Mucosa of stomach (tissue), 1 donor: Measurements from ENCODE around the gene OTUD7B.
A peak's percentile ranks its signal among the peaks of the same experiment; 100 is the strongest.

Source experiments
- H3K27me3 ChIP-seq: one replicate; pipeline ENCODE4 v1.7.0; 2013; ENCODE audit warnings: mild to moderate bottlenecking, low read length; ENCODE audit not compliant: control insufficient read depth, insufficient read depth
- H3K36me3 ChIP-seq: one replicate; pipeline ENCODE4 v1.7.0; 2013; ENCODE audit warnings: low read length; ENCODE audit not compliant: control insufficient read depth, insufficient read depth
- H3K4me1 ChIP-seq: one replicate; pipeline ENCODE4 v1.7.0; 2013; ENCODE audit warnings: mild to moderate bottlenecking, low read length; ENCODE audit not compliant: control insufficient read depth, insufficient read depth
- H3K4me3 ChIP-seq: one replicate; pipeline ENCODE4 v1.7.0; 2013; ENCODE audit warnings: low read length
- H3K9ac ChIP-seq: one replicate; pipeline ENCODE4 v1.7.0; 2013; ENCODE audit warnings: mild to moderate bottlenecking, low read length, moderate library complexity
- H3K9me3 ChIP-seq: one replicate; pipeline ENCODE4 v1.7.0; 2013; ENCODE audit warnings: mild to moderate bottlenecking, low read length, moderate library complexity; ENCODE audit not compliant: control insufficient read depth
- donor health status: Pancreatic carcinoma.

OTUD7B gene

GRCh38 chr1:149927056-149927562 lies 83.4 kb downstream of the OTUD7B start:
- no peaks in the 10 kb centered on the region for H3K9me3 ChIP-seq
- peak overlapping the region; percentile 76 for H3K4me3 ChIP-seq
- peaks cover 6% of the 10 kb centered on the region for H3K36me3 ChIP-seq
- H3K27me3 ChIP-seq = no peaks in the 10 kb centered on the region
- H3K4me1 ChIP-seq = peaks cover 22% of the 10 kb centered on the region
- peak overlapping the region; percentile 86 for H3K9ac ChIP-seq

DNA sequence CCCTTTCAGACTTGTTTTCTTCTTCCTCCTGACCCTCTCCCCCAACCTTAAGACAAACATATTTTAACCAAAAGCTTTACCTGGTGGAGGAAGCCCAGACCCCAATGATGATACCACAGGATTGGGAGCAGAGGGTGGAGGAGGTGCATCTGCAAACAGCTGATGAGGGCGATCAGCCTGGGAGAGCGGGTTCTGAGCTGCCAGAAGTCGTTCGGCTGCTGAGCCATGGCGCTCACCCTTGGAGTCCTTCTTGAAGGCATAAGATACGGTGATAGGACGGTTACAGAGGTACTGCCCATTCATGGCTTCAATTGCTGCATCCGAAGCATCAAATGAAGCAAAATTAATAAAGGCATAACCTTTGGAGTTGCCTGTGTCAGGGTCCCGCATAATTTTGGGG lies 84.2 kb downstream of the OTUD7B start:
- no peaks in the 10 kb centered on the region for H3K9me3 ChIP-seq
- peaks cover 6% of the 10 kb centered on the region for H3K36me3 ChIP-seq
- H3K4me3 ChIP-seq = peak overlapping the region; percentile 76
- no peak overlapping the region for H3K9ac ChIP-seq
- H3K27me3 ChIP-seq = no peaks in the 10 kb centered on the region
- H3K4me1 ChIP-seq = peaks cover 22% of the 10 kb centered on the region

DNA sequence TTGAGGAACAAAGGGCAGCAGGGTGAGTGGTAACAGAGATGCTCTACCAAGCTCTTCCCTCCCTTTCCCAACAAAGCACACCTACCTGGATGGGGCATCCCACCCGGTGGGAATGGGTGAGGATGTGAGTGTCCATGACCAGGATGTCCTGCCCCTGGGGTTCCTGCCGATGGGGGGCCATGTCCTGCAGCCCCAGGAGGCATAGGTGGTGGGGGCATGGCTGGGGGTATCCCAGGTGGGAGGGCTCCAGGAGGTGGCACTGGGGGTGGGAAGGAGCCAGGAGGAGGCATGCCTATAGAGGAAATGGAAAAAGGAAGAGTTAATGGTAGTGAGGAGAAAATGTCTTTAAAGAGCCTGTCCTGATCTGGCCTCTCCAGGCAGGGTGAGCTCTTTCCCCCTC lies 84.8 kb downstream of the OTUD7B start:
- Histone ChIP-seq H3K27me3 (no peaks in the 10 kb centered on the region), H3K9ac (no peak overlapping the region), H3K36me3 (peaks cover 6% of the 10 kb centered on the region), H3K4me1 (peaks cover 22% of the 10 kb centered on the region), H3K9me3 (no peaks in the 10 kb centered on the region), H3K4me3 (no peak overlapping the region)

- Histone ChIP-seq H3K4me1 (peaks cover 22% of the 10 kb centered on the region), H3K27me3 (no peaks in the 10 kb centered on the region), H3K36me3 (peaks cover 6% of the 10 kb centered on the region), H3K9ac (no peak overlapping the region), H3K9me3 (no peaks in the 10 kb centered on the region), H3K4me3 (no peak overlapping the region)
These were observed 85.2 kb downstream of the OTUD7B start for GRCh38 chr1:149925345-149925744.

DNA sequence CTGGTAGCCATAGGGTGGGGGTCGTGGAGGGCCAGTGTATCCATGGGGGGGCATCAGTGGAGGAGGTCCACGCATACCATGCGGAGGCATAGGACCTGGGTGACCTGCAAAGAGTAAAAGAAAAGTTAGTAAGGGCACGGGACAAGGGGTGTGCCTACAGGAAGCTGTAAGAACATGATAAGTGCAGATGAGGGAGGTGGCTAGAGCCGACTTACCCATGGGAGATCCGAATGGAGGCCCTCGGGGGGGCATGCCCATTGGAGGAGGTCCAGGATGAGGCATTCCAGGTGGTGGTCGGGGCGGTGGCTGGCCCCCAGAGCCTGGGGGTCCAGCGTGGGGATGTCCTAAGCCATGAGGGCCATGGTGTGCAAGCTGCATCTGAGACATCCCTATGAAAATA lies 86.9 kb downstream of the OTUD7B start:
- no peaks in the 10 kb centered on the region for H3K9me3 ChIP-seq
- H3K4me3 ChIP-seq = no peak overlapping the region
- H3K27me3 ChIP-seq = no peaks in the 10 kb centered on the region
- peaks cover 19% of the 10 kb centered on the region for H3K4me1 ChIP-seq
- no peak overlapping the region for H3K9ac ChIP-seq
- peaks cover 6% of the 10 kb centered on the region for H3K36me3 ChIP-seq

DNA sequence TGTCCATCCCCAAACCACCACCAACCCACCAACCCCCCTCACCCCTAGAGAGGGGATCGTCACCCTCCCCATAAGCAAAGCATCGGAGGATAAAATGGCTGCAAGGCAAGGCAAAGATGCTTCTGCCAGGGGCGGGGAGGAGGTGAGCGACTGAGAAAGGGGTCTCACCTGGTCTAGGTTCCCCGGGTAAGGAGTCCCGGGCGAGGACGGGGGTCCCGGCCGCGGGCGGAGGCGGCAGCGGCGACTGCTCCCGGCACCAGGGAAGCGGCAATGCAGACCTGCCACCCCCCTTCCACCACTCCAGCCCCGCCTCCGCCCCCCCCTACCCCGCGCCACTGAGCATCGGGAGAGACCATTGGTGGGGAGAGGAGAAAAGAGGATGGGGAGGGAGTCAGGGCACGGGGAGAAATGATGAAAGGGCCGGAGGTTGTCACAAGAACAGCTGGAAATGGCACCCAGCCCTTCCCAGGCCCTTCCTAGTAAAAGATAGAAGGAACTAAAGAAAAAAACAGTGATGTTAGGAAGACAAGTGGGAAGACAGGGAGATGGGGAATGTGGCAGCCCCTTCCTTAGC lies 92.9 kb downstream of the OTUD7B start, which contains the start of gene SV2A:
Gene SV2A (minus strand): TSS at position 274 of the 574 bp plus-strand sequence. CDS start 4,004 bp downstream, outside the sequence.
- no peaks in the 10 kb centered on the region for H3K9me3 ChIP-seq
- peaks cover 16% of the 10 kb centered on the region for H3K27me3 ChIP-seq
- peak within 1 kb of the TSS; percentile 57 for H3K9ac ChIP-seq
- H3K4me3 ChIP-seq = no peak within 1 kb of the TSS
- peaks cover 4% of the 10 kb centered on the region for H3K4me1 ChIP-seq
- no peaks in the 10 kb centered on the region for H3K36me3 ChIP-seq

DNA sequence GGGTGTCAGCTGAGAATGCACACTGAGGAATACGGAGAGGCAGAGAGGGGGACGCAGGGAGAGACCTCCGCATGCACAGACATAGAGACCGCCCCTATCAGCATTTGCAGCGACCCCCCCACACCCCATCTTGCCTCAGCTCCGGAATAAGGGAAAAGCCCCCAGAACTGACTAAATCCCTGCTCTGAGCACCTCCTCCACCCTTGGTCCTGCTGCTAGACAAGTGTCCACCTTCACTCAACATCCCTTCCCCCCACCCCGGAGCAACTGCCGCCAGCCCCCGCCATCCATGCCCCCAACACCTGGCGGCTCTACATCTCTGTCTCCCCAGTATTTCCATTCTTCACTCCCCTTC lies 93.7 kb downstream of the OTUD7B start:
- H3K9me3 ChIP-seq = no peaks in the 10 kb centered on the region
- H3K27me3 ChIP-seq = peaks cover 16% of the 10 kb centered on the region
- peaks cover 4% of the 10 kb centered on the region for H3K4me1 ChIP-seq
- no peak overlapping the region for H3K4me3 ChIP-seq
- no peaks in the 10 kb centered on the region for H3K36me3 ChIP-seq
- no peak overlapping the region for H3K9ac ChIP-seq

DNA sequence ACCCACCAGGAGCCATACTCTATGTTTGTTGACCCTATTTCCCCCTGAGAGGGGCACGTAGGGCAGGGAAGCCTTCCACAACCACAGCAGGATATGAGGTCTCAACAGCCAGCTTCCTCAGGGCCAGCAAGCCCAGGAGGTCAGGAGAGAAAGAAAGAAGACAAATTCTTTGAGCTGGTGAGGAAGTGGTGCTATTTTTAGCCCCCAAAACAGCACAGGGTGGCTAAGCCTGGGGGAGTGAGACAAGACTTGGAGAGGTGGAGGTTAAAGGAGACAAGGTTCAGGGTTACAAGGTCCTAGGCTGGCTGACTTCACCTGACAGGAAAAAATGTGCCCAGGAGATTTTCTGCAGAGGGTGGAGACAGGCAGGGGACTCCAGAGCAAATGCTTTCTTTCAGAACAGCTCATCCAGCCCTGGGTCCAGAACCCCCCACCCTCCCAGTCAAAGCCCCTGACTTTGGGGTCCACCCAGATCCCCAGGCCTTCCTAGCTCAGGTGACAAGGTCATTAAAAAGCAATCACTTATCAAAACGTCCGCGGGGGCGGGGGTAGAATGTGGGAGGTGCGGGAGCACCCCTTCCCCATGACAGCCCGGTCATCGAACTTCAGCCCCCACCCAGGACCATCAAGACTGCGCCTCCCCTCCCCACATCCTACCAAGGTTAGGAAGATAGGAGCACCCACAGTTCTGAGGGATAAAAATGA lies 94.2 kb downstream of the OTUD7B start:
- no peak overlapping the region for H3K4me3 ChIP-seq
- no peaks in the 10 kb centered on the region for H3K36me3 ChIP-seq
- peaks cover 16% of the 10 kb centered on the region for H3K27me3 ChIP-seq
- peaks cover 4% of the 10 kb centered on the region for H3K4me1 ChIP-seq
- H3K9ac ChIP-seq = no peak overlapping the region
- H3K9me3 ChIP-seq = no peaks in the 10 kb centered on the region

DNA sequence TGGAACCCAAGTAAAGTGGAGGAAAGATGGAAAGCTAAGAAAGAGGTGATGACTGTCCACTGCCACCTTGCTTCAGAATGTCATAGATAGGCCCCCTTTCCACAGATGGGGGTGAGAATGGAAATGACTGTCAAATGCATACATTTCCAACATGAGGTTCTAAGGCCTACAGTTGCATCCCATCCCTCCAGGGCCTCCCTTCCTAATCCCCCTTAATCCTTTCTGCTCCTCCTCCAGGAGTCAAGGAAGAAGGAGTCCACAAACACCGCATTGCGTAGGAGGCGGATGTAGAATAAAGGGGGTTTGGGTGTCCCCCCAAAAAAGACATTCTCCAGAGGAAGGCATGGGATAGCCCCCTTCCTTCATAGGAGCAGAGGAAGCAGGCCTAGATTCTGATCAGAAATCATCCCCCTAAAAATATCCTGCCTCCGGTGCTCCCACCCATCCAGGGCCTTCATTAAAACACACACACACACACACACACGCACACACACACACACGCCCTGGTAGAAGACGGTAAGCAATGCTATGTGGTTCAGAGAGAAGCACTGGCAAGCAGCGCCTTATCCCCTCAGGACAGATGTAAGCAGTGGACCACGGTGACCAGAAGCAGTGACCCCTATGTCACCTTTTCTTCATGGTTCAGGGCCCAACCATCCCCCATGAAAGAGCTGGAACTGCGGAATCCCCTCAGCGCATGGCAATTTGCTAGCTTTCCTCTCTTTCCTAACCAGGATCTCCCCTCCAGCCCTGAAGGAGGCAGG lies 94.9 kb downstream of the OTUD7B start:
- Histone ChIP-seq H3K9me3 (no peaks in the 10 kb centered on the region), H3K27me3 (peaks cover 16% of the 10 kb centered on the region), H3K4me3 (no peak overlapping the region), H3K36me3 (no peaks in the 10 kb centered on the region), H3K4me1 (peaks cover 4% of the 10 kb centered on the region), H3K9ac (no peak overlapping the region)

- Histone ChIP-seq H3K9me3 (no peaks in the 10 kb centered on the region), H3K9ac (no peak overlapping the region), H3K4me3 (no peak overlapping the region), H3K36me3 (no peaks in the 10 kb centered on the region), H3K27me3 (peaks cover 16% of the 10 kb centered on the region), H3K4me1 (peaks cover 4% of the 10 kb centered on the region)
These were observed 96.0 kb downstream of the OTUD7B start for GRCh38 chr1:149914545-149914944.

- no peaks in the 10 kb centered on the region for H3K36me3 ChIP-seq
- no peak overlapping the region for H3K4me3 ChIP-seq
These were observed 103.9 kb downstream of the OTUD7B start for GRCh38 chr1:149906570-149907075.

More at GRCh38 chr1:149906570-149907075, 103.9 kb downstream of the OTUD7B start:
- Histone ChIP-seq H3K9me3 (no peaks in the 10 kb centered on the region), H3K27me3 (peaks cover 3% of the 10 kb centered on the region), H3K4me1 (no peaks in the 10 kb centered on the region), H3K9ac (no peak overlapping the region)
